Measurements from ENCODE around the gene AIFM2. TPM values are rescaled to one million over a fixed set of nuclear protein-coding genes. Genes with fewer than 3 reads are reported as not detected.
"Not testable (repeated sequence)": the region's sequence is repeated elsewhere in the genome, so short reads cannot be mapped to it uniquely, and the experiment has no call there.

Gene AIFM2
- polyA plus RNA-seq, 3 donors = 0.28 to 2.1 (median 0.41) TPM

DNA sequence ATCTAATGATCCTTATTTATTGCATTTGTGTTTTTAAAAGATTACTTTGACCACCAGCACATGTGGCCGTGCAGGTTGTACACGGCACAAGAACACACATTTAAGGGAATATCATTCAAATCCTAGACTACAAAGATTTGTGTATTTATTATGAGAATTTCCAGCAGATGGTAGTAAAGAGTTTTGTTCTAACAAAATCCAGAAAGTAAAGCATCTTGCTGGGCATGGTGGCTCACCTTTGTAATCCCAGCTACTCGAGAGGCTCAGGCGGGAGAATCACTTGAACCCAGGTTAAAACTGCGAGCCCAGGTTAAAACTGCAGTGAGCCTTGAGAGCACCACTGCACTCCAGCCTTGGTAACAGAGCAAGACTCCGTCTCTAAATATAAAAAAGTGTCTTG is 48.4 kb downstream of the AIFM2 start:
- no peak overlapping the region for H3K27ac Mint-ChIP-seq
- Histone ChIP-seq H3K79me2 (ENCODE audit: insufficient read depth, low read length) (no peaks in the 10 kb centered on the region), H3K4me1 (ENCODE audit: control insufficient read depth in 1 of 2, insufficient read depth in 2 of 2, low read length in 2 of 2) (no peaks in the 10 kb centered on the region), H2AFZ (ENCODE audit: insufficient read depth, low read depth, low read length, poor library complexity, severe bottlenecking) (no peak overlapping the region), H3K36me3 (replicated peaks in 1 of 2; ENCODE audit: control insufficient read depth in 1 of 2, insufficient read depth in 2 of 2, low read length in 2 of 2) (no peaks in the 10 kb centered on the region), H3K27me3 (ENCODE audit: control insufficient read depth in 2 of 2, insufficient read depth in 2 of 2, low read length in 2 of 2) (no peaks in the 10 kb centered on the region), H3K9ac (ENCODE audit: insufficient read depth, low read length, poor library complexity, severe bottlenecking) (no peak overlapping the region), H3K4me2 (replicated peaks; ENCODE audit: extremely low read depth, low read length, poor library complexity, severe bottlenecking) (no peak overlapping the region), H3K27ac (ENCODE audit: low read depth in 1 of 2, low read length in 2 of 2) (no peak overlapping the region), H3K9me3 (replicated peaks in 1 of 2; ENCODE audit: control insufficient read depth in 1 of 2, insufficient read depth in 1 of 2, low read length in 2 of 2) (no peaks in the 10 kb centered on the region), H4K20me1 (ENCODE audit: insufficient read depth, low read length) (no peaks in the 10 kb centered on the region), H3K4me3 (replicated peaks in 1 of 3; ENCODE audit: low read depth in 2 of 3, low read length in 3 of 3) (no peak overlapping the region)
- no peak overlapping the region for H3K4me3 Mint-ChIP-seq
- no peak for DNase-seq
- no peaks in the 10 kb centered on the region for H3K9me3 Mint-ChIP-seq
- TF ChIP-seq, protein P1, sequence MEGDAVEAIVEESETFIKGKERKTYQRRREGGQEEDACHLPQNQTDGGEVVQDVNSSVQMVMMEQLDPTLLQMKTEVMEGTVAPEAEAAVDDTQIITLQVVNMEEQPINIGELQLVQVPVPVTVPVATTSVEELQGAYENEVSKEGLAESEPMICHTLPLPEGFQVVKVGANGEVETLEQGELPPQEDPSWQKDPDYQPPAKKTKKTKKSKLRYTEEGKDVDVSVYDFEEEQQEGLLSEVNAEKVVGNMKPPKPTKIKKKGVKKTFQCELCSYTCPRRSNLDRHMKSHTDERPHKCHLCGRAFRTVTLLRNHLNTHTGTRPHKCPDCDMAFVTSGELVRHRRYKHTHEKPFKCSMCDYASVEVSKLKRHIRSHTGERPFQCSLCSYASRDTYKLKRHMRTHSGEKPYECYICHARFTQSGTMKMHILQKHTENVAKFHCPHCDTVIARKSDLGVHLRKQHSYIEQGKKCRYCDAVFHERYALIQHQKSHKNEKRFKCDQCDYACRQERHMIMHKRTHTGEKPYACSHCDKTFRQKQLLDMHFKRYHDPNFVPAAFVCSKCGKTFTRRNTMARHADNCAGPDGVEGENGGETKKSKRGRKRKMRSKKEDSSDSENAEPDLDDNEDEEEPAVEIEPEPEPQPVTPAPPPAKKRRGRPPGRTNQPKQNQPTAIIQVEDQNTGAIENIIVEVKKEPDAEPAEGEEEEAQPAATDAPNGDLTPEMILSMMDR (IDR thresholded peaks at IDR 0.05) = no peak
- intact Hi-C loops (cut with micrococcal nuclease) = no loop called here
- WGBS (ENCODE audit: insufficient coverage) = 98% methylated on average over 4 of the region's 6 CpGs
- peaks cover 2 to 6% of the 10 kb centered on the region in 2 donors for H3K36me3 Mint-ChIP-seq
- H3K27me3 Mint-ChIP-seq (ENCODE audit: low read depth in 3 of 3) = peaks cover 0 to 3% (median 2%) of the 10 kb centered on the region in 3 donors
- peaks cover 8% of the 10 kb centered on the region for H3K4me1 Mint-ChIP-seq

DNA sequence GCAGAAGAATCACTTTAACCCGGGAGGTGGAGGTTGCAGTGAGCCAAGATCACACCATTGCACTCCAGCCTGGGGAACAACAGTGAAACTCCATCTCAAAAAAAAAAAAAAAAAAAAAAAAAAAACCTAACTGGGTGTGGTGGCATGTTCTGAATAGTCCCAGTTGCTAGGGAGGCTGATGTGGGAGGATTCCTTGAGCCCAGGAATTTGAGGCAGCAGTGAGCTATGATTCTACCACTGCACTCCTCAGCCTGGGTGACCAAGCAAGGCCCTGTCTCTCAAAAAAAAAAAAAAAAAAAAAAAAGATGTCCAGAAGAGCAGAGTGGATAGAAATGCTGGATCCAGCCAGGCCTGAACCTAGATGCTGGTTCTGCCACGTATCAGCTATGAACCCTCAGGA is 51.8 kb downstream of the AIFM2 start:
- H3K36me3 ChIP-seq (replicated peaks in 1 of 2; ENCODE audit: control insufficient read depth in 1 of 2, insufficient read depth in 2 of 2, low read length in 2 of 2); H3K79me2 ChIP-seq (ENCODE audit: insufficient read depth, low read length); H3K4me3 Mint-ChIP-seq; H3K27me3 ChIP-seq (ENCODE audit: control insufficient read depth in 2 of 2, insufficient read depth in 2 of 2, low read length in 2 of 2); H3K4me1 ChIP-seq (ENCODE audit: control insufficient read depth in 1 of 2, insufficient read depth in 2 of 2, low read length in 2 of 2); DNase-seq; H3K27me3 Mint-ChIP-seq (ENCODE audit: low read depth in 3 of 3); H3K27ac ChIP-seq (ENCODE audit: low read depth in 1 of 2, low read length in 2 of 2); H3K4me1 Mint-ChIP-seq; H3K36me3 Mint-ChIP-seq; H3K4me2 ChIP-seq (replicated peaks; ENCODE audit: extremely low read depth, low read length, poor library complexity, severe bottlenecking); H4K20me1 ChIP-seq (ENCODE audit: insufficient read depth, low read length); H3K4me3 ChIP-seq (replicated peaks in 1 of 3; ENCODE audit: low read depth in 2 of 3, low read length in 3 of 3); intact Hi-C loops (cut with micrococcal nuclease); H3K9me3 Mint-ChIP-seq; H3K9me3 ChIP-seq (replicated peaks in 1 of 2; ENCODE audit: control insufficient read depth in 1 of 2, insufficient read depth in 1 of 2, low read length in 2 of 2); H3K27ac Mint-ChIP-seq; H3K9ac ChIP-seq (ENCODE audit: insufficient read depth, low read length, poor library complexity, severe bottlenecking); H2AFZ ChIP-seq (ENCODE audit: insufficient read depth, low read depth, low read length, poor library complexity, severe bottlenecking): not testable (repeated sequence)
- WGBS (ENCODE audit: insufficient coverage) = no CpG with 5 or more reads among the region's 2 CpGs
